ENCODE results near the gene SERF1B.
"Not testable (repeated sequence)": the region's sequence is repeated elsewhere in the genome, so short reads cannot be mapped to it uniquely, and the experiment has no call there.

Gene SERF1B

GRCh38 chr5:70025106-70025844 lies at the start of gene SERF1B:
Gene SERF1B, plus strand, starts transcription at chr5:70025251. Its CDS starts 201 bp downstream, at chr5:70025452.
- not testable (repeated sequence) for H3K27ac Mint-ChIP-seq; H3K9me3 Mint-ChIP-seq; H3K4me3 Mint-ChIP-seq; H3K36me3 Mint-ChIP-seq (ENCODE audit: low read depth); H3K4me1 Mint-ChIP-seq; H3K27me3 Mint-ChIP-seq (ENCODE audit: low read depth)

- H3K4me3 Mint-ChIP-seq; H3K27ac Mint-ChIP-seq; H3K9me3 Mint-ChIP-seq; H3K4me1 Mint-ChIP-seq; H3K27me3 Mint-ChIP-seq (ENCODE audit: low read depth); H3K36me3 Mint-ChIP-seq (ENCODE audit: low read depth): not testable (repeated sequence)
Measured at GRCh38 chr5:69991713-69992112, 33.3 kb upstream of the SERF1B start.

GRCh38 chr5:69995535-69995934 lies 29.5 kb upstream of the SERF1B start:
- not testable (repeated sequence) for H3K36me3 Mint-ChIP-seq (ENCODE audit: low read depth)

GRCh38 chr5:70020660-70021059 lies 4.4 kb upstream of the SERF1B start:
- not testable (repeated sequence) for H3K4me1 Mint-ChIP-seq

More at GRCh38 chr5:69995535-69995934, 29.5 kb upstream of the SERF1B start:
- not testable (repeated sequence) for H3K4me1 Mint-ChIP-seq; H3K27ac Mint-ChIP-seq; H3K9me3 Mint-ChIP-seq; H3K27me3 Mint-ChIP-seq (ENCODE audit: low read depth); H3K4me3 Mint-ChIP-seq

GRCh38 chr5:70025845-70026145 lies 744 bp downstream of the SERF1B start:
- not testable (repeated sequence) for H3K36me3 Mint-ChIP-seq (ENCODE audit: low read depth)

More at GRCh38 chr5:70020660-70021059, 4.4 kb upstream of the SERF1B start:
- not testable (repeated sequence) for H3K9me3 Mint-ChIP-seq; H3K27me3 Mint-ChIP-seq (ENCODE audit: low read depth); H3K36me3 Mint-ChIP-seq (ENCODE audit: low read depth); H3K4me3 Mint-ChIP-seq; H3K27ac Mint-ChIP-seq

GRCh38 chr5:70031204-70031603 lies 6.2 kb downstream of the SERF1B start:
- H3K4me1 Mint-ChIP-seq; H3K27me3 Mint-ChIP-seq (ENCODE audit: low read depth); H3K9me3 Mint-ChIP-seq; H3K27ac Mint-ChIP-seq; H3K36me3 Mint-ChIP-seq (ENCODE audit: low read depth); H3K4me3 Mint-ChIP-seq: not testable (repeated sequence)

More at GRCh38 chr5:70025845-70026145, 744 bp downstream of the SERF1B start:
- H3K4me1 Mint-ChIP-seq; H3K9me3 Mint-ChIP-seq; H3K27ac Mint-ChIP-seq; H3K27me3 Mint-ChIP-seq (ENCODE audit: low read depth); H3K4me3 Mint-ChIP-seq: not testable (repeated sequence)

- H3K9me3 Mint-ChIP-seq; H3K36me3 Mint-ChIP-seq (ENCODE audit: low read depth); H3K27ac Mint-ChIP-seq; H3K4me1 Mint-ChIP-seq; H3K27me3 Mint-ChIP-seq (ENCODE audit: low read depth); H3K4me3 Mint-ChIP-seq: not testable (repeated sequence)
Measured at GRCh38 chr5:70041411-70041810, 16.4 kb downstream of the SERF1B start.

GRCh38 chr5:70049790-70050142 lies 24.7 kb downstream of the SERF1B start:
- H3K4me3 Mint-ChIP-seq; H3K27ac Mint-ChIP-seq; H3K4me1 Mint-ChIP-seq; H3K27me3 Mint-ChIP-seq (ENCODE audit: low read depth); H3K9me3 Mint-ChIP-seq; H3K36me3 Mint-ChIP-seq (ENCODE audit: low read depth): not testable (repeated sequence)

GRCh38 chr5:70056289-70056942 lies 31.4 kb downstream of the SERF1B start:
- not testable (repeated sequence) for H3K36me3 Mint-ChIP-seq (ENCODE audit: low read depth); H3K9me3 Mint-ChIP-seq

GRCh38 chr5:70057140-70057539 lies 32.1 kb downstream of the SERF1B start:
- not testable (repeated sequence) for H3K4me1 Mint-ChIP-seq; H3K27me3 Mint-ChIP-seq (ENCODE audit: low read depth); H3K27ac Mint-ChIP-seq; H3K4me3 Mint-ChIP-seq; H3K36me3 Mint-ChIP-seq (ENCODE audit: low read depth); H3K9me3 Mint-ChIP-seq

More at GRCh38 chr5:70056289-70056942, 31.4 kb downstream of the SERF1B start:
- H3K4me3 Mint-ChIP-seq; H3K27ac Mint-ChIP-seq; H3K4me1 Mint-ChIP-seq; H3K27me3 Mint-ChIP-seq (ENCODE audit: low read depth): not testable (repeated sequence)

- not testable (repeated sequence) for H3K4me3 Mint-ChIP-seq; H3K9me3 Mint-ChIP-seq; H3K27me3 Mint-ChIP-seq (ENCODE audit: low read depth); H3K4me1 Mint-ChIP-seq; H3K27ac Mint-ChIP-seq; H3K36me3 Mint-ChIP-seq (ENCODE audit: low read depth)
Measured at GRCh38 chr5:70077632-70078031, 52.6 kb downstream of the SERF1B start.

GRCh38 chr5:70088907-70089464 lies 63.9 kb downstream of the SERF1B start:
- H3K27ac Mint-ChIP-seq; H3K4me1 Mint-ChIP-seq; H3K36me3 Mint-ChIP-seq (ENCODE audit: low read depth); H3K4me3 Mint-ChIP-seq; H3K9me3 Mint-ChIP-seq; H3K27me3 Mint-ChIP-seq (ENCODE audit: low read depth): not testable (repeated sequence)

- H3K9me3 Mint-ChIP-seq; H3K27ac Mint-ChIP-seq; H3K4me1 Mint-ChIP-seq; H3K4me3 Mint-ChIP-seq; H3K27me3 Mint-ChIP-seq (ENCODE audit: low read depth); H3K36me3 Mint-ChIP-seq (ENCODE audit: low read depth): not testable (repeated sequence)
Measured at GRCh38 chr5:70091776-70092175, 66.7 kb downstream of the SERF1B start.

Measured in nephron (organoid).